Hematopoietic multipotent progenitor cell treated with erythropoietin and hydrocortisone succinate and interleukin-3 and kit ligand, for 6 days (in vitro differentiated cells): ENCODE results near the gene KLK1.
A peak's percentile ranks its signal among the peaks of the same experiment; 100 is the strongest.

Source experiments
- DNase-seq: peaks from one replicate; pipeline ENCODE4 v3.0.0-alpha.2; 2015

Gene KLK1

GRCh38 chr19:50823389-50824042, at the start of gene KLK1:
Gene KLK1 (minus strand): TSS chr19:50823787. CDS start chr19:50823748, 39 bp downstream.
- DNase-seq, result no peak

DNA sequence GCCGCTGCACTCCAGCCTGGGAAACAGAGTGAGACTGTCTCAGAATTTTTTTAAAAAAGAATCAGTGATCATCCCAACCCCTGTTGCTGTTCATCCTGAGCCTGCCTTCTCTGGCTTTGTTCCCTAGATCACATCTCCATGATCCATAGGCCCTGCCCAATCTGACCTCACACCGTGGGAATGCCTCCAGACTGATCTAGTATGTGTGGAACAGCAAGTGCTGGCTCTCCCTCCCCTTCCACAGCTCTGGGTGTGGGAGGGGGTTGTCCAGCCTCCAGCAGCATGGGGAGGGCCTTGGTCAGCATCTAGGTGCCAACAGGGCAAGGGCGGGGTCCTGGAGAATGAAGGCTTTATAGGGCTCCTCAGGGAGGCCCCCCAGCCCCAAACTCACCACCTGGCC, 49.5 kb upstream of the KLK1 start, which contains the start of gene KLK2:
TSS of gene KLK2 (plus strand) at position 384 of the 400 bp plus-strand sequence. CDS start 35 bp downstream, outside the sequence.
- DNase-seq, result no peak

DNA sequence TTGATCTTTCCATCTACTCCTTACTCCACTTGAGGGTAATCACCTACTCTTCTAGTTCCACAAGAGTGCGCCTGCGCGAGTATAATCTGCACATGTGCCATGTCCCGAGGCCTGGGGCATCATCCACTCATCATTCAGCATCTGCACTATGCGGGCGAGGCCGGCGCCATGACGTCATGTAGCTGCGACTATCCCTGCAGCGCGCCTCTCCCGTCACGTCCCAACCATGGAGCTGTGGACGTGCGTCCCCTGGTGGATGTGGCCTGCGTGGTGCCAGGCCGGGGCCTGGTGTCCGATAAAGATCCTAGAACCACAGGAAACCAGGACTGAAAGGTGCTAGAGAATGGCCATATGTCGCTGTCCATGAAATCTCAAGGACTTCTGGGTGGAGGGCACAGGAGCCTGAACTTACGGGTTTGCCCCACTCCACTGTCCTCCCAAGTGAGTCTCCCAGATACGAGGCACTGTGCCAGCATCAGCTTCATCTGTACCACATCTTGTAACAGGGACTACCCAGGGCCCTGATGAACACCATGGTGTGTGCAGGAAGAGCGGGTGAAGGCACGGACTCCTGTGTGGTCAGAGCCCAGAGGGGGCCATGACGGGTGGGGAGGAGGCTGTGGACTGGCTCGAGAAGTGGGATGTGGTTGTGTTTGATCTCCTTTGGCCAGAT, 47.0 kb upstream of the KLK1 start:
- DNase-seq, result peak; percentile 58

DNA sequence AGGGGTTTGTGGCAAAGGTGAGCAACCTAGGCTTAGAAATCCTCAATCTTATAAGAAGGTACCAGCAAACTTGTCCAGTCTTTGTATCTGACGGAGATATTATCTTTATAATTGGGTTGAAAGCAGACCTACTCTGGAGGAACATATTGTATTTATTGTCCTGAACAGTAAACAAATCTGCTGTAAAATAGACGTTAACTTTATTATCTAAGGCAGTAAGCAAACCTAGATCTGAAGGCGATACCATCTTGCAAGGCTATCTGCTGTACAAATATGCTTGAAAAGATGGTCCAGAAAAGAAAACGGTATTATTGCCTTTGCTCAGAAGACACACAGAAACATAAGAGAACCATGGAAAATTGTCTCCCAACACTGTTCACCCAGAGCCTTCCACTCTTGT, 45.9 kb upstream of the KLK1 start:
- DNase-seq, result no peak

DNA sequence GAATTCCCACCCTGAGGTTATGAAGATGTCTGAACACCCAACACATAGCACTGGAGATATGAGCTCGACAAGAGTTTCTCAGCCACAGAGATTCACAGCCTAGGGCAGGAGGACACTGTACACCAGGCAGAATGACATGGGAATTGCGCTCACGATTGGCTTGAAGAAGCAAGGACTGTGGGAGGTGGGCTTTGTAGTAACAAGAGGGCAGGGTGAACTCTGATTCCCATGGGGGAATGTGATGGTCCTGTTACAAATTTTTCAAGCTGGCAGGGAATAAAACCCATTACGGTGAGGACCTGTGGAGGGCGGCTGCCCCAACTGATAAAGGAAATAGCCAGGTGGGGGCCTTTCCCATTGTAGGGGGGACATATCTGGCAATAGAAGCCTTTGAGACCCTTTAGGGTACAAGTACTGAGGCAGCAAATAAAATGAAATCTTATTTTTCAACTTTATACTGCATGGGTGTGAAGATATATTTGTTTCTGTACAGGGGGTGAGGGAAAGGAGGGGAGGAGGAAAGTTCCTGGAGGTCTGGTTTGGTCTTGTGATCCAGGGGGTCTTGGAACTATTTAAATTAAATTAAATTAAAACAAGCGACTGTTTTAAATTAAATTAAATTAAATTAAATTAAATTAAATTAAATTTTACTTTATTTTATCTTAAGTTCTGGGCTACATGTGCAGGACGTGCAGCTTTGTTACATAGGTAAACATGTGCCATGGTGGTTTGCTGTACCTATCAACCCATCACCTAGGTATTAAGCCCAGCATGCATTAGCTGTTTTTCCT, 38.1 kb upstream of the KLK1 start:
- DNase-seq, result no peak

DNA sequence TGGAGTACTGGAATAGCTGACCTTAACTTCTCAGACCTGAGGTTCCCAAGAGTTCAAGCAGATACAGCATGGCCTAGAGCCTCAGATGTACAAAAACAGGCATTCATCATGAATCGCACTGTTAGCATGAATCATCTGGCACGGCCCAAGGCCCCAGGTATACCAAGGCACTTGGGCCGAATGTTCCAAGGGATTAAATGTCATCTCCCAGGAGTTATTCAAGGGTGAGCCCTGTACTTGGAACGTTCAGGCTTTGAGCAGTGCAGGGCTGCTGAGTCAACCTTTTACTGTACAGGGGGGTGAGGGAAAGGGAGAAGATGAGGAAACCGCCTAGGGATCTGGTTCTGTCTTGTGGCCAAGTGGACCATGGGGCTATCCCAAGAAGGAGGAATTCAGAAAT, 37.4 kb upstream of the KLK1 start:
- DNase-seq, result no peak

DNA sequence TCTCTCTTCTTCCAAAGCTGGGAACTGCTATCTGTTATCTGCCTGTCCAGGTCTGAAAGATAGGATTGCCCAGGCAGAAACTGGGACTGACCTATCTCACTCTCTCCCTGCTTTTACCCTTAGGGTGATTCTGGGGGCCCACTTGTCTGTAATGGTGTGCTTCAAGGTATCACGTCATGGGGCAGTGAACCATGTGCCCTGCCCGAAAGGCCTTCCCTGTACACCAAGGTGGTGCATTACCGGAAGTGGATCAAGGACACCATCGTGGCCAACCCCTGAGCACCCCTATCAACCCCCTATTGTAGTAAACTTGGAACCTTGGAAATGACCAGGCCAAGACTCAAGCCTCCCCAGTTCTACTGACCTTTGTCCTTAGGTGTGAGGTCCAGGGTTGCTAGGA, 36.3 kb upstream of the KLK1 start:
- no peak for DNase-seq

DNA sequence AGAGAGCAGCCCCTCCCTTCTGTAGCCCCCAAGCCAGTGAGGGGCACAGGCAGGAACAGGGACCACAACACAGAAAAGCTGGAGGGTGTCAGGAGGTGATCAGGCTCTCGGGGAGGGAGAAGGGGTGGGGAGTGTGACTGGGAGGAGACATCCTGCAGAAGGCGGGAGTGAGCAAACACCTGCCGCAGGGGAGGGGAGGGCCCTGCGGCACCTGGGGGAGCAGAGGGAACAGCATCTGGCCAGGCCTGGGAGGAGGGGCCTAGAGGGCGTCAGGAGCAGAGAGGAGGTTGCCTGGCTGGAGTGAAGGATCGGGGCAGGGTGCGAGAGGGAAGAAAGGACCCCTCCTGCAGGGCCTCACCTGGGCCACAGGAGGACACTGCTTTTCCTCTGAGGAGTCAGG, 35.3 kb upstream of the KLK1 start:
- DNase-seq, result no peak

- DNase-seq, result no peak
Measured at GRCh38 chr19:50857366-50857765, 33.8 kb upstream of the KLK1 start.

- DNase-seq, result no peak
Measured at GRCh38 chr19:50854636-50855410, 31.2 kb upstream of the KLK1 start, which contains the start of gene KLK3. Gene KLK3 (plus strand): TSS chr19:50854915. CDS start chr19:50854956, 41 bp downstream.

DNA sequence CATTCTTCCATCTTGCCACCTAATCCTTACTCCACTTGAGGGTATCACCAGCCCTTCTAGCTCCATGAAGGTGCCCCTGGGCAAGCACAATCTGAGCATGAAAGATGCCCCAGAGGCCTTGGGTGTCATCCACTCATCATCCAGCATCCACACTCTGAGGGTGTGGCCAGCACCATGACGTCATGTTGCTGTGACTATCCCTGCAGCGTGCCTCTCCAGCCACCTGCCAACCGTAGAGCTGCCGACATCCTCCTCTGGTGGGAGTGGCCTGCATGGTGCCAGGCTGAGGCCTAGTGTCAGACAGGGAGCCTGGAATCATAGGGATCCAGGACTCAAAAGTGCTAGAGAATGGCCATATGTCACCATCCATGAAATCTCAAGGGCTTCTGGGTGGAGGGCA, 28.0 kb upstream of the KLK1 start:
- DNase-seq, result no peak

- DNase-seq, result no peak
Measured at GRCh38 chr19:50850738-50851137, 27.2 kb upstream of the KLK1 start.

DNA sequence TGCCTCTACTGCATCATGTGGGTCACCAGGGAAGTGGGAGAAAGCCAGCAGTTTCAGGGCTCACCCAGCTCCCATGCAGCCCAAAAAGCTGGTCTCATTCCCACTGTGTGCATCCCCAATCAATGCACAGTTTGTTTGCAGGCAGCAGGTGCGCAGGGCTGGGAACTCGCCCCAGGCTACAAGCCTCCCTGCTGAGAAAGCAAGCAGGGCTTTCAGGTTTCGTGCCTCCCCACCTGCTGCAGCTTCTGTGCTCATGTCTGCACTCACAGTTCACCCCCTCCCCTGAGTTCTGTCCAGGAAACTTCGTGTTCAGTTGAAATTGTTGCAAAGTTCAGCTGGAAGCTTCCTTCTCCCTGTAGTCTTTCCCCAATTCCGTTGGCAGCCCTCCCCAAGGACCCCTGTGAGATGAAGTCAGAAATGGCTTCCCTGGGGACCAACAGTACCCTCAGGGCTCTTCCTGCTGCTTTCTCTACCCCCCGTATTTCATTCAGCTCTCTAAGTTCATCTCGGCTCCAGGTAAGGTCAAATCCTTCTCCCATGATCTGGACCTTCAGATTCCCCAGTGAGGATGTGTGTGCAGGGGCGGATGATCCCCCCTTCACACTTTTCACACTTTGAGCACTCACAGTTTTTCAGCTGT, 20.8 kb upstream of the KLK1 start:
- no peak for DNase-seq

DNA sequence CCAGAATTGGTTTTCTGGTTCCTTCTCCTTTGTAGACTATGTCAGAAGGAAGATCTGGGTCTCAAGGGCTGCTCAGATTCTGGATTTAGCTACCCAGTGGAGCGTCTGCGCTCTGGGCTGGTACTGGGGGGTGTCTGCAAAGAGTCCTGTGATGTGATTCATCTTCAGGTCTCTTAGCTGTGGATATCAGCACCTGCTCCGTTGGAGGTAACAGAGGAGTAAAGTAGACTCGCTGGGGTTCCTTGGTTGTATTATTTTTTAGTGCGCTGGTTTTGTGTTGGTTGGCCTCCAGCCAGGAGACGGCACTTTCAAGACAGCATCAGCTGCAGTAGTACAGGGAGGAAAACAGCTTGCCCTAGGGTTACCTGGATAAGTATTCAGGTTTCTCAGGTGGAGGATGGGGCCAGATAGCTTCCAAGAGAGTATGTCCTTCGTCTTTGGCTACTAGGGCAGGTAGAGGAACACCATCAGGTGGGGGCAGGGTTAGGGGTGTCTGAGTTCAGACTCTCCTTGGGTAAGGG, 20.2 kb upstream of the KLK1 start:
- no peak for DNase-seq

- DNase-seq, result no peak
Measured at GRCh38 chr19:50843205-50843604, 19.6 kb upstream of the KLK1 start.

DNA sequence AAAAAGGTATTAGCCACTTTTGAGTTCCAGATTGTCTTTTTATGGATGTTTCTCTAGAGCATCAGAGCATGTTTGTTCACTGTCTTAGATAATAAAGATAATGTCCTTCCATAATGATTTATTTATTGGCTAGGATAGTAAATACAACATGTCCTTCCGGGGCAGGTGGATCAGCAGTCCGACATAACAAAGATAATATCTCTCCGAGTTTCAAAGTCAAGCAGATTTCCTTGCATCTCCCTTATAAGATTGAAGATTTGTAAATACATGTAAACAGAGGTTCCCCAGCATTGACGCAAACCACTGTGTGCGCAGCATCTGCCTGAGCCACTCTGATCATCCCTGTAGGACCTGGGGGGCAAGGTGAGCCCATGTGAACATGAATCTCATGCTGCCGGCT, 18.5 kb upstream of the KLK1 start:
- no peak for DNase-seq

DNA sequence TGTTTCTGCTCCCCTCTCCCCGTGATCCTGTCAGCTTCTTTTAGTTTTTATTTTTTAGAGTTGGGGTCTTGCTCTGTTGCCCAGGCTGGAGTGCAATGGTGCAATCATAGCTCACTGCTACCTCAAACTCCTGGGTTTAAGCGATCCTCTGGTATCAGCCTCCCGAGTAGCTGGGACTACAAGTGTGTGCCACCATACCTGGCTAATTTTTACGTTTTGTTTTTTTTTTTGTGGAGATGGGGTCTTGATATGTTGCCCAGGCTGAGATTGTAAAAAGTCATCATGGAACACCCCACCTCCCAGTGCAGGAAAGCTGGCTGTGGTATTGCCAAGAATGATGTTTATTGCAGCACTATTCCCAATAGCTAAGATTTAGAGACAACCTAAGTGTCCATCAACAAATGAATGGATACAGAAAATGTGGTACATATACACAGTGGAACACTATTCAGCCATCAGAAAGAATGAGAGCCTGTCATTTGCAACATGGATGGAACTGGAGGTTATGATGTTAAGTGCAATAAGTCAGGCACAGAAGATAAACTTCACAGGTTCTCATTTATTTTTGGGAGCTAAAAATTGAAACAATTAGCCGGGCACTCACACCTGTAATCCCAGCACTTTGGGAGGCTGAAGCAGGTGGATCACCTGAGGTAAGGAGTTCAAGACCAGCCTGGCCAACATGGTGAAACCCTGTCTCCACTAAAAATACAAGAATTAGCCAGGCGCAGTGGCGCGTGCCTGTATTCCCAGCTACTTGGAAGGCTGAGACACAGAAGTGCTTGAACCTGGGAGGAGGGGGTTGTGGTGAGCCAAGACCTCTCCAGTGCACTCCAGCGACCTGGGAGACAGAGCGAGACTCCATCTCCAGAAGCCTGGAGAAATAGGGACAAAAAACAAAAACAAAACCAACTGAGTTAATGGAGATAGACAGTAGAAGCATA, 16.4 kb upstream of the KLK1 start:
- DNase-seq, result no peak

- DNase-seq, result peak; percentile 37
Measured at GRCh38 chr19:50838239-50838638, 14.7 kb upstream of the KLK1 start.

- DNase-seq, result no peak
Measured at GRCh38 chr19:50837300-50837699, 13.7 kb upstream of the KLK1 start.

- DNase-seq, result no peak
Measured at GRCh38 chr19:50836543-50837195, 13.1 kb upstream of the KLK1 start.
